Measurements from ENCODE around the gene ZNF282.
A peak's percentile ranks its signal among the peaks of the same experiment; 100 is the strongest.

Gene ZNF282

DNA sequence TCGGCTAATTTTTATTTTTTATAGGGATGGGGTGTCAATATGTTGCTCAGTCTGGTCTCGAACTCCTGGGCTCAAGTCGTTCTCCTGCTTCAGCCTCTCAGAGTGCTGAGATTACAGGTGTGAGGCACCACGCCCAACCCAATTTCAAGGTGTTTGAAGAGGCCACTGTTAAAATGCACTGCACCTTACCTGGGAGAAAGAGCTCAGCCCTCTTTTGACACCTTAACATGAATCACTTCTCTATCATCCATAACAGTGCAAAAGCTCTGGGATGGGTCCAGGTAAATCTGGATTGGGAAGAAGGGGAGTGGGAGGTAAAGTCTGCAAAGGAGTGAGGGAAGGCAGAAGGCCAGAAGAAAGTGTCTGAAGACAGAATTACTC lies 557 bp upstream of the ZNF282 start:
- no peak for DNase-seq

DNA sequence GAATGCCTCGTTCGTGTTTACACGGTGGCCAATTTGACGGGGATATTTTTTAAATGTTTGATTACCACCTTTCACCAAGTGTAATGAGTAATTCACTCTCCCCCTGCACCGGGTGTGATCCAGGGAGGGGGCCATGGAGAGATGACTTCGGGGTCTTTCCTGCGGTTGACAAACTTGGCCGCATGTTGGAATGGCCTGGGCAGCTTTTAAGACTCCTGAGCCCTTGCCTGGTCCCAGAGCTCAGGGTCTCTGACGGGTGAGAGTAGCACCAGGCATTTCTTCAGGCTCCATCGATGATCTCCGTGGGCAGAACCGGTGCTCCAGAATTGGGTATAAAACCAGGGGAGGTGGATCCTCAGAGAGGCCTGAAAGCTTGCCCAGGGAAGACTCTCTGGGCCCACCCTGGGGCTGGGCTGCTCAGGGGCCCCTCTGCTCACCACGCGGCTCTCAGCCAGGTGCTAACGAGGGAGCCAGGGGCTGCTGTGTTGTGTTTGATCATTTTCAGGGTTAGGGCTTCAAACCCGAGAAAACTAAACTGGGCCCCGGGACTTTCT lies 882 bp downstream of the ZNF282 start:
- no peak for DNase-seq

- DNase-seq = peak; percentile 14 to 16
Measured at GRCh38 chr7:149196705-149197171, 1.4 kb downstream of the ZNF282 start.

GRCh38 chr7:149197675-149198074 lies 2.3 kb downstream of the ZNF282 start:
- no peak for DNase-seq

DNA sequence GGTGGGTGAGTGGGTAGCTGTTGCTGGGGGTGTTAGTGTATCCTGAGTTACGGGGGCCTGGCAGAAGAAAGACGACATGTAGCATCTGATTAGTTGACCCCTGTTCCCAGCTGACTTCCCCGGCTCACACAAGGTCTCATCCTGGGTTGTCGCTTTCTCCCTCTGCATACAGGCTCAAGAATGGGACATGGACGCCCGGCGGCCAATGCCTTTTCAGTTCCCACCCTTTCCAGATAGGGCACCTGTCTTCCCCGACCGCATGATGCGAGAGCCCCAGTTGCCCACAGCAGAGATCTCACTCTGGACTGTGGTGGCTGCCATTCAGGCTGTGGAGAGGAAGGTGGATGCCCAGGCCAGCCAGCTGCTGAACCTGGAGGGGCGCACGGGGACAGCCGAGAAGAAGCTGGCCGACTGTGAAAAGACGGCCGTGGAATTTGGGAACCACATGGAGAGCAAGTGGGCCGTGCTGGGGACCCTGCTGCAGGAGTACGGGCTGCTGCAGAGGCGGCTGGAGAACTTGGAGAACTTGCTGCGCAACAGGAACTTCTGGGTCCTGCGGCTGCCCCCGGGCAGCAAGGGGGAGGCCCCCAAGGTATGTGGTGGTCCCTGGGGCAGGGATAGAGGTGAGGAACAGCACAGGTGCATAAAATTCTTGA lies 2.9 kb downstream of the ZNF282 start:
- DNase-seq = no peak

- DNase-seq = no peak
Measured at GRCh38 chr7:149199234-149199995, 4.1 kb downstream of the ZNF282 start.

- no peak for DNase-seq
Measured at GRCh38 chr7:149202831-149203231, 7.5 kb downstream of the ZNF282 start.

- no peak for DNase-seq
Measured at GRCh38 chr7:149205690-149206381, 10.5 kb downstream of the ZNF282 start.

- DNase-seq = no peak
Measured at GRCh38 chr7:149207324-149208035, 12.1 kb downstream of the ZNF282 start.

- DNase-seq = peak in 1 of 2 experiments; percentile 39
Measured at GRCh38 chr7:149209518-149210269, 14.3 kb downstream of the ZNF282 start.

DNA sequence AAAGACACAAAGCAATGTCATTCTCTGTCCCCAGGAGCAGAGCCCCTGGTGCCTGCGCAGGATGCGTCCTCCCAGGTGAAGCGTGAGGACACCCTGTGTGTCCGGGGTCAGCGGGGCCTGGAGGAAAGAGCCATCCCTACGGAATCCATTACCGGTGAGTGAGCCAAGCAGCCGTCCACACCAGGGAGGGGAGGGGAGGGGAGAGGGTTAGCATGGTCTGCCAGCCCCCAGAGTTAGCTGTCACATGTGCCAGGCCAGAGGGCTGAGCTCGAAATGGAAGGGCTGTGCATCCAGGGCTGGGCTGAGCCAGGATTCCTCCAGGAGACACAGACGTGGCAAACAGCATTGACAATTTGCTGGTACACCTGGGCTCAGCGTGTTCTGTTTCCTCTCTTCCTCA lies 15.2 kb downstream of the ZNF282 start:
- no peak for DNase-seq

- DNase-seq = no peak
Measured at GRCh38 chr7:149214020-149214720, 18.8 kb downstream of the ZNF282 start.

GRCh38 chr7:149216402-149216801 lies 21.1 kb downstream of the ZNF282 start:
- no peak for DNase-seq

DNA sequence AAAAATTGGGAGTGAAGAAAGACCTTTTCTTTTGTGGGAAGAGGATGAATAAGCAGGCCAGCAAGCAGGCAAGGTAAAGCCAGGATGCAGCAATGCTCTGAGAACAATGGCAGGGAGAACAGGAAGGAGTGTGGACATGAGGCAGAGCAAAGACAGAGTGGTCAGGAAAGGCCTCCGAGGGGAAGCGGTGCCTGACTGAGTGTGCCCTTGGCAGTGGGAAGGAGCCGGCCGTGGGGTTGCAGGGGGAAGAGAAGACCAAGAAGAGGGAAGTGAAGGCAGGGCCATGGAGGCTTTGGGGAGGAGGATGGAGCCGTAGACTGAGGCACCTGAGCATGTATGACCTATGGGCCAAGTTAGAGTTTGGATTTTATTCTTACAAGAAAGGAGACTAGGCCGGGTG lies 22.2 kb downstream of the ZNF282 start:
- no peak for DNase-seq

DNA sequence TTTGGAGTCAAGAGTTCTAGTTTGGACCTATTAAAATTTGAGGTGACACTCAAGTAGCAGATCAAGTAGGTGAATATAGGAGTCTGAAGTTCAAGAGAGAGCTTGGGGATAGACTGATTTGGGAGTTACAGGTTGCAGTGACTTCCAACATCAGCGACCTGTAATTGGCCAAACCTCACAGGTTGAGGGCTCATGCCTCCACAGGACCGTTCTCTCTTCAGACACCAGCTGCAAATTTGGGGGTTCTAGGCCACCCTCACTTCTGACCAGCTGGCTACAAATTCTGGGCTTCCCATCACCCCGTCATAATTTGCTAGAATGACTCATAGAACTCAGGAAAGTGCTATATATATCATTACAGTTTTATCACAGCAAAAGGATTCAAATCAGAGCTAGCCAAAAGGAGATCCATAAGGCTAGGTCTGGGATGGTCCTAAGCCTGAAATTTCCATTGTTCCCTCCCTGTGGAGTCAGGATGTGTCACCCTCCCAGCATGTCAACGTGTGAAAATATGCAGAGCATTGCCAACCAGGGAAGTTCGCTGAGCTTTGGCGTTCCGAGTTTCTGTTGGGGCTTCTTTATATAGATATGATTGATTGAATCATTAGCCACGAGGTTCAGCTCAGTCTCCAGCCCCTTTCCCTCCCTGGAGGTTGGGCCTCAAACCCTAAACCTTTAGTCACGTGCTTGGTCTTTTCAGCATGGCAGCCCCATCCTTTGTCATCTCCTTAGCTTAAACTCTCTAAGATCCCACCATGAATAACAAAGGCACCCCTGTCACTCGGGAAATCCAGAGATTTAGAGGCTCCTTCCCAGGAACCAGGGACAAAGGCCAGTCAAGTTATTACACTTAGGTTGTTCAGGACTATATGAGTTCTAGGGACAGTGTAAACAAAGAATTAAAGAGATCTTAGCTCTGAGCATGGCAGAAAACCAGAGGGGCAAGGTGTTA lies 23.4 kb downstream of the ZNF282 start:
- DNase-seq = no peak

- no peak for DNase-seq
Measured at GRCh38 chr7:149220534-149220933, 25.2 kb downstream of the ZNF282 start.

DNA sequence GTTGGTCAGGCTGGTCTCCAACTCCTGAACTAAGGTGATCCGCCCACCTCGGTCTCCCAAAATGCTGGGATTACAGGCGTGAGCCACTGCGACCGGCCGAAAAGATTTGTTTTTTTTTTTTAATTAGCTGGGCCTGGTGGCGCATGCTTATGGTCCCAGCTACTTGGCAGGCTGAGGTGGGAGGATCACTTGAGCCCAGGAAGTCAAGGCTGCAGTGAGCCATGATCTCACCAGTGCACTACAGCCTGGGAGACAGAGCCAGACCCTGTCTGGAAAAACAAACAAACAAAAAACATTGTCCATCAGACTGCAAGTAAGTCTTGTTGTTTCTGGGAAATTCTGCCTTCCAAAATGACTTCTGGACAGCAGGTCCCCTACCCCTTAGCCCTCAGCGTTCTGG lies 27.8 kb downstream of the ZNF282 start:
- DNase-seq = no peak

DNA sequence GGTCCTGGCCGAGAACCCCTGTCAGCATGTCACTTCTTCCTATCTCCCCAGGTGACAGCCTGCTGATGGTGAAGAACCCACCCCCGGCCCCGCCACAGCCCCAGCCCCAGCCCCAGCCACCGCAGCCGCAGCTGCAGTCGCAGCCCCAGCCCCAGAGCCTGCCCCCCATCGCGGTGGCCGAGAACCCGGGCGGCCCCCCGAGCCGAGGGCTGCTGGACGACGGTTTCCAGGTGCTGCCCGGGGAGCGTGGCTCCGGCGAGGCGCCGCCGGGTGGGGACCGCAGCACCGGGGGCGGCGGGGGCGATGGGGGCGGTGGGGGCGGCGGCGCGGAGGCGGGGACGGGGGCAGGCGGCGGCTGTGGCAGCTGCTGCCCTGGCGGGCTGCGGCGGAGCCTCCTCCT lies 28.4 kb downstream of the ZNF282 start:
- no peak for DNase-seq

DNA sequence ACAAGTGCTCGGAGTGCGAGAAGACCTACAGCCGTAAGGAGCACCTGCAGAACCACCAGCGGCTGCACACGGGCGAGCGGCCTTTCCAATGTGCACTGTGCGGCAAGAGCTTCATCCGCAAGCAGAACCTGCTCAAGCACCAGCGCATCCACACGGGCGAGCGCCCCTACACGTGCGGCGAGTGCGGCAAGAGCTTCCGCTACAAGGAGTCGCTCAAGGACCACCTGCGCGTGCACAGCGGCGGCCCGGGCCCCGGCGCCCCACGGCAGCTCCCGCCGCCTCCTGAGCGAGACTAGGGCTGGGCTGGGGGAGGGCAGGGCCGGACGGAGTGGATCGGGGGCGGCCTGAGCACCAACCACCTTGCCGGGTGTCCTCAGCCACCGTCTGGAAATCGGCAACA lies 29.0 kb downstream of the ZNF282 start:
- DNase-seq = no peak

DNA sequence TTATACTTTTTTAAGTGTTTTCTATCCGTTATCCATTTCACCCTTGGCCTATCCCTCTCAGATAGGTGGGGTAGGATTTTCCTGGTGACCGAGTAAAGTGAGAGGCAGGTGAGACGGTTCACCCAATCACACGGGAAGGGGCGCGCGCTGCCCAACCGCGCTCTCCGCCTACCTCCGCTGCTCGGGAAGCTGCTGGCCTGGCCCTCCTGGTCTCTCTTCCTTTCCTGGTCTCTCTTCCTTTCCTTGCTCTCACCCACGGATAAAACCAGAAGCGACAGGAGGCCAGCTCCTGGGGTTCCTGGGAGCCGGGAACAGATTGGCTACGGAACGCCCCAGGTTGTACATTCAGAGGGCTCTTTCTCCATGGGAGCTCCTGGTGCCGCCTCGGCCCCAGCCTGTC lies 29.8 kb downstream of the ZNF282 start:
- DNase-seq = no peak
